Measurements from ENCODE around the gene NOP14. TPM values are rescaled to one million over a fixed set of nuclear protein-coding genes. Genes with fewer than 3 reads are reported as not detected.
A peak's percentile ranks its signal among the peaks of the same experiment; 100 is the strongest.
"Not testable (repeated sequence)": the region's sequence is repeated elsewhere in the genome, so short reads cannot be mapped to it uniquely, and the experiment has no call there.

Gene NOP14
- total and polyA plus RNA-seq, 2 experiments from 2014 or later, result 29.9 to 38.7 TPM

- peaks cover 23% of the 10 kb centered on the region for H3K4me1 ChIP-seq (ENCODE audit: insufficient read depth)
- H3K27ac Mint-ChIP-seq, result peak overlapping the region; percentile 82
- H3K36me3 ChIP-seq (ENCODE audit: insufficient read depth); H2AFZ ChIP-seq; H3F3A ChIP-seq (replicated peaks; ENCODE audit: low read depth); H3K9me2 ChIP-seq (ENCODE audit: insufficient read depth); H3K4me3 Mint-ChIP-seq; H3K27me3 ChIP-seq (ENCODE audit: insufficient read depth); H3K27me3 Mint-ChIP-seq (ENCODE audit: insufficient read depth, low read depth, poor library complexity); H4K20me1 ChIP-seq (replicated peaks; ENCODE audit: insufficient read depth): not testable (repeated sequence)
- DNase-seq (ENCODE audit: low spot score), result peak; percentile 86
- peak overlapping the region; percentile 58 for H3K4me2 ChIP-seq
- peaks cover 29% of the 10 kb centered on the region for H3K4me1 Mint-ChIP-seq
- peak overlapping the region; percentile 37; the same call in 1 of the 2 replicates for H3K4me3 ChIP-seq
- peak; percentile 38; the same call in 2 of the 3 replicates for ATAC-seq
- peak overlapping the region; percentile 94 for H3K27ac ChIP-seq (ENCODE audit: low read depth)
- 0 out of 2 replicates have a peak, but pooled peaks have one; percentile 8 for TF ChIP-seq CREB1 (CRISPR knock-in tag; IDR thresholded peaks at IDR 0.05; ENCODE audit: low read depth)
- peaks cover 90% of the 10 kb centered on the region for H3K36me3 Mint-ChIP-seq (ENCODE audit: low read depth)
- peaks cover 40% of the 10 kb centered on the region for H3K79me2 ChIP-seq (replicated peaks; ENCODE audit: insufficient read depth)
- H3K9me3 Mint-ChIP-seq, result peaks cover 56% of the 10 kb centered on the region
Observed at GRCh38 chr4:2922453-2923101, 40.6 kb downstream of the NOP14 start.

GRCh38 chr4:2918714-2919113 is 44.5 kb downstream of the NOP14 start:
- not testable (repeated sequence) for H3K27ac Mint-ChIP-seq; H3K4me2 ChIP-seq; H3K9me2 ChIP-seq (ENCODE audit: insufficient read depth); H3K4me3 Mint-ChIP-seq; H3K27me3 Mint-ChIP-seq (ENCODE audit: insufficient read depth, low read depth, poor library complexity); H3K4me3 ChIP-seq; H3F3A ChIP-seq (replicated peaks; ENCODE audit: low read depth); H2AFZ ChIP-seq; H3K36me3 ChIP-seq (ENCODE audit: insufficient read depth); H4K20me1 ChIP-seq (replicated peaks; ENCODE audit: insufficient read depth); ATAC-seq; H3K27ac ChIP-seq (ENCODE audit: low read depth); H3K27me3 ChIP-seq (ENCODE audit: insufficient read depth); DNase-seq (ENCODE audit: low spot score)
- peaks cover 39% of the 10 kb centered on the region for H3K79me2 ChIP-seq (replicated peaks; ENCODE audit: insufficient read depth)
- peaks cover 97% of the 10 kb centered on the region for H3K36me3 Mint-ChIP-seq (ENCODE audit: low read depth)
- peaks cover 63% of the 10 kb centered on the region for H3K9me3 Mint-ChIP-seq
- peaks cover 18% of the 10 kb centered on the region for H3K4me1 Mint-ChIP-seq
- H3K4me1 ChIP-seq (ENCODE audit: insufficient read depth), result peaks cover 14% of the 10 kb centered on the region

- H3K4me3 ChIP-seq; H3K27ac Mint-ChIP-seq; H3K36me3 ChIP-seq (ENCODE audit: insufficient read depth); H3K9me2 ChIP-seq (ENCODE audit: insufficient read depth); H4K20me1 ChIP-seq (replicated peaks; ENCODE audit: insufficient read depth); H2AFZ ChIP-seq; DNase-seq (ENCODE audit: low spot score); H3K4me2 ChIP-seq; H3K27ac ChIP-seq (ENCODE audit: low read depth); H3K4me1 ChIP-seq (ENCODE audit: insufficient read depth); H3K27me3 ChIP-seq (ENCODE audit: insufficient read depth); H3K4me3 Mint-ChIP-seq; H3K27me3 Mint-ChIP-seq (ENCODE audit: insufficient read depth, low read depth, poor library complexity); H3F3A ChIP-seq (replicated peaks; ENCODE audit: low read depth); ATAC-seq: not testable (repeated sequence)
- H3K79me2 ChIP-seq (replicated peaks; ENCODE audit: insufficient read depth), result peaks cover 39% of the 10 kb centered on the region
- Mint-ChIP-seq H3K9me3 (peaks cover 59% of the 10 kb centered on the region), H3K36me3 (ENCODE audit: low read depth) (peaks cover 93% of the 10 kb centered on the region), H3K4me1 (peaks cover 14% of the 10 kb centered on the region)
Observed at GRCh38 chr4:2918300-2918699, 44.9 kb downstream of the NOP14 start.

- Mint-ChIP-seq H3K9me3 (peaks cover 48% of the 10 kb centered on the region), H3K36me3 (ENCODE audit: low read depth) (peaks cover 86% of the 10 kb centered on the region)
- not testable (repeated sequence) for H3K27ac Mint-ChIP-seq; H3K4me3 Mint-ChIP-seq; H3K4me1 ChIP-seq (ENCODE audit: insufficient read depth); ATAC-seq; H3F3A ChIP-seq (replicated peaks; ENCODE audit: low read depth); H3K4me2 ChIP-seq; H3K4me1 Mint-ChIP-seq; H3K36me3 ChIP-seq (ENCODE audit: insufficient read depth); H3K27me3 ChIP-seq (ENCODE audit: insufficient read depth); DNase-seq (ENCODE audit: low spot score); H3K4me3 ChIP-seq; H3K27ac ChIP-seq (ENCODE audit: low read depth); H2AFZ ChIP-seq; H3K27me3 Mint-ChIP-seq (ENCODE audit: insufficient read depth, low read depth, poor library complexity); H4K20me1 ChIP-seq (replicated peaks; ENCODE audit: insufficient read depth); H3K9me2 ChIP-seq (ENCODE audit: insufficient read depth)
- peaks cover 39% of the 10 kb centered on the region for H3K79me2 ChIP-seq (replicated peaks; ENCODE audit: insufficient read depth)
Observed at GRCh38 chr4:2916696-2917095, 46.5 kb downstream of the NOP14 start.

Measured in GM23338 (cell line).